Activated naive CD8-positive, alpha-beta T cell treated with anti-CD3 and anti-CD28 coated beads for 36 hours (primary cell): ENCODE results near the gene HEATR5A. TPM values are rescaled to one million over a fixed set of nuclear protein-coding genes. Genes with fewer than 3 reads are reported as not detected.
"Not testable (repeated sequence)": the region's sequence is repeated elsewhere in the genome, so short reads cannot be mapped to it uniquely, and the experiment has no call there.

Experiments
- DNase-seq: peaks from one replicate; pipeline ENCODE4 v3.0.0; 2021
- H3K27ac Mint-ChIP-seq: one replicate; pipeline ENCODE4 v1.8.0; 2022; ENCODE audit warnings: mild to moderate bottlenecking, moderate library complexity, mixed read lengths
- H3K27me3 Mint-ChIP-seq: one replicate; pipeline ENCODE4 v1.8.0; 2022; ENCODE audit warnings: mild to moderate bottlenecking, mixed read lengths
- H3K36me3 Mint-ChIP-seq: one replicate; pipeline ENCODE4 v1.8.0; 2021; ENCODE audit warnings: mild to moderate bottlenecking, mixed read lengths
- H3K4me1 Mint-ChIP-seq: one replicate; pipeline ENCODE4 v1.8.0; 2021; ENCODE audit warnings: mixed read lengths
- H3K4me3 Mint-ChIP-seq: one replicate; pipeline ENCODE4 v1.8.0; 2022; ENCODE audit warnings: mild to moderate bottlenecking, moderate library complexity, mixed read lengths
- H3K9me3 Mint-ChIP-seq: one replicate; pipeline ENCODE4 v1.8.0; 2022; ENCODE audit warnings: mixed read lengths
- total RNA-seq, 2 experiments: library from RNA; stranded (reverse); gene quantifications; one replicate each; pipeline ENCODE4 v1.2.3, GENCODE V29; 2021

HEATR5A gene
- total RNA-seq = 10 to 100 TPM; 10.8 TPM

DNA sequence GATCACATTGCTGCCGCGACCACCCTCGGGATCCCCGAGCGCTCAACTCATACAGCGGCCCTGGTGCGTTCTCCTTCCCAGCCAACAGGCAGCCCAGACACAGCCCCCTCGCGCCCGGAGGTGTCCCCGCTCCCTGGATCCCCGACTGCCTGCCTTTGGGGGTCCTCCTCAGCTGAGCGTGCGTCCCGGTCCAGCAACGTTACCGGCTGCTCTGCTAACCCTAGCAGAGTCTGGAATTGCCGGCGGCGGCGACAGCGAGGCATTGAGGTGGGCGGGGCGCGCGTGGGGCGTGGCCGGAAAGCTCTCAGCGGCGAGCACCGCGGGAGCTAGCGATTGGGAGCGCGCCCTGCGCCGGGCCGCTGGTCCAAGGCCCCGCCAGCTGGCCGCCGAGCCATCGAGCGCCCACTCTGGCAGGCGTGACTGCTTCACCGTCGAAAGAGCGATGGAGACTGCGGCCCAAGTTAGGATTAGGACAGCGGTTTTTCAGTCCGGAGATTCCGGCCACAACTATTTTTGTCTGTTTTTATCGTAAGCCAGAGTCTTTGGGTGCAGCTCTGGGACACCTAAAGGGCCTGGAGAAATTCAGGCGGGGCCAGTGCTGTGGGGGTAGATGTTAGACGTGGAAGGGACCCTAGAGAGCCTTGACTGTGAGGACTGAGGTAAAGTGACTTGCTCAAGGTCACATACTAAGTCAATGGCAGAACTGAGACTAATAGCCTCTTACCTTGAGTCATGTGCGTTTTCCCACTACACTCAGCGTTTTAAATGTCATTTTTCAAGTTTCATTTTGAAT is at the start of gene HEATR5A:
Gene HEATR5A, minus strand, starts transcription at position 232 of the 793 bp plus-strand sequence. CDS start 17,575 bp downstream, outside the sequence.
- Mint-ChIP-seq H3K36me3 (no peaks in the 10 kb centered on the region), H3K9me3 (no peaks in the 10 kb centered on the region), H3K27ac (peak within 1 kb of the TSS; percentile 93), H3K4me3 (peak within 1 kb of the TSS; percentile 96), H3K27me3 (no peaks in the 10 kb centered on the region), H3K4me1 (peaks cover 20% of the 10 kb centered on the region)
- peak; percentile 93 for DNase-seq

DNA sequence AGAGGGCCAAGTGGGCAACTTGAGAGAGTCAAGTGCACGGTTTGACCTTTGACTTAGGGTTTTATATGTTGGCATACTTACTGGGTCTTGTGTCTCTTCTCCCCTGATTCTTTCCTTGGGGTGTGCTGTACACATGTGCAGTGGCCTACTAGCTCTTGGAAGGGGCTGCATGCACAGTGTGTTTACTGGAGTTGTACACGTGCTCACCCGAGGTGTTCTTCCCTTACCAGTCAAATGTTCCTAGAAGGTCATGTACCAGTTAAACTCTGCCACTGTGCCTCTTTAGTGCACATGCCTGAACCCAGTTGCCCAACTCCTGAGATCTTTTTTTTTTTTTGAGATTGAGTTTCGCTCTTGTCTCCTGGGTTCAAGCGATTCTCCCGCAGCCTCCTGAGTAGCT is 46.2 kb upstream of the HEATR5A start:
- Mint-ChIP-seq H3K27me3 (no peaks in the 10 kb centered on the region), H3K27ac (no peak overlapping the region), H3K4me3 (no peak overlapping the region), H3K36me3 (no peaks in the 10 kb centered on the region), H3K4me1 (no peaks in the 10 kb centered on the region), H3K9me3 (no peaks in the 10 kb centered on the region)
- DNase-seq = no peak

DNA sequence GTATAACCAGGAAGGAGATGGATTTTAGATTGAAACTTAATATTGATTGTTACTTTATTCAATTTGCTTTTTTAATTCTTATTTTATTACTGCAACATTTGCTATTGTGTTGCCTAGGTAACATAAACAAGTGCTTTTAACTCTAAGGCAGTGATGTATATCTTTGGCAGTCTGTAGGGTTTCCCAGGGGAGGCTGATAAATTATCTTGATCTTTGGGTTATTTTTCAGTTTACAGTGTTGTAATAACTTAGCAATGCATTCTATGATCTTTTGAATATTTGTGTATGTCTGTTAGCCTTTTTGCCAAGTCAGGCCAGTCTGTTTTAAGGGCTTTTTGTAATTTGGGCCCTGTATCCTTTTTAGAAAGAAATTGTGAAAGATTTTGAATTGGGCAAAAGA is 44.8 kb upstream of the HEATR5A start:
- no peaks in the 10 kb centered on the region for H3K9me3 Mint-ChIP-seq
- H3K27ac Mint-ChIP-seq = no peak overlapping the region
- no peaks in the 10 kb centered on the region for H3K4me1 Mint-ChIP-seq

DNA sequence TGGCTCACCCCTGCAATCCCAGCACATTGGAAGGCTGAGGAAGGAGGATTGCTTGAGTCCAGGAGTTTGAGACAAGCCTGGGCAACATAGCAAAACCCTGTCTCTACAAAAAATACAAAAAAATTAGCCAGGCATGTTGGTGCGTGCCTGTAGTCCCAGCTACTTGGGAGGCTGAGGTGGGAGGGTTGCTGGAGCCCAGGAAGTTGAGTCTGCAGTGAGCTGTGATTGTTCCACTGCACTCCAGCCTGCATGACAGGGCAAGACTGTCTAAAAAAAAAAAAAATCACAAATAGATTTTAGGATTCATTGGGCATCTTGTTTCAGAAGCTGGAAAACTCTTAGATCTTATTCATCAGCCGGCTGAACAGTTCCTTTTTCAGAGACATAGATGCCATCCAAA is 42.1 kb upstream of the HEATR5A start:
- not testable (repeated sequence) for H3K36me3 Mint-ChIP-seq, DNase-seq, H3K4me3 Mint-ChIP-seq, H3K27ac Mint-ChIP-seq, H3K9me3 Mint-ChIP-seq, H3K27me3 Mint-ChIP-seq
- peaks cover 11% of the 10 kb centered on the region for H3K4me1 Mint-ChIP-seq

More for the DNA sequence above, 44.8 kb upstream of the HEATR5A start:
- no peaks in the 10 kb centered on the region for H3K36me3 Mint-ChIP-seq
- H3K27me3 Mint-ChIP-seq = no peaks in the 10 kb centered on the region
- DNase-seq = no peak
- no peak overlapping the region for H3K4me3 Mint-ChIP-seq

DNA sequence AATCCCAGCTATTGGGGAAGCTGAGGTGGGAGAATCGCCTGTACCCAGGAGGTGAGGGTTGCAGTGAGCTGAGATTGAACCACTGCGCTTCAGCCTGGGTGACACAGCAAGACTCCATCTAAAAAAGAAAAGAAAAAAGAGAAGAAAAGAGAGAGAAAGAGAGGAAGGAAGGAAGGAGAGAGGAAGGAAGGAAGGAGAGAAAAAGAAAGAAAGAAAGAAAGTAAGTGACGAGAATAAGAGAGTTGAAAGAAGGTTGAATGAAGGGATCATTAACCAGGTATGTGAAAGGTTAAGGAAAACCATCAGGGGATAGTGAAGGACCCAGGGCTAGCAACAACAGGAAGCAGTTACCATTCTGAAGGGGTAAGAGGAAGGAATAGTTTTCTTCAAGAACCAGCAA is 41.2 kb upstream of the HEATR5A start:
- Mint-ChIP-seq H3K4me1 (peaks cover 11% of the 10 kb centered on the region), H3K36me3 (peaks cover 2% of the 10 kb centered on the region)
- no peak for DNase-seq

DNA sequence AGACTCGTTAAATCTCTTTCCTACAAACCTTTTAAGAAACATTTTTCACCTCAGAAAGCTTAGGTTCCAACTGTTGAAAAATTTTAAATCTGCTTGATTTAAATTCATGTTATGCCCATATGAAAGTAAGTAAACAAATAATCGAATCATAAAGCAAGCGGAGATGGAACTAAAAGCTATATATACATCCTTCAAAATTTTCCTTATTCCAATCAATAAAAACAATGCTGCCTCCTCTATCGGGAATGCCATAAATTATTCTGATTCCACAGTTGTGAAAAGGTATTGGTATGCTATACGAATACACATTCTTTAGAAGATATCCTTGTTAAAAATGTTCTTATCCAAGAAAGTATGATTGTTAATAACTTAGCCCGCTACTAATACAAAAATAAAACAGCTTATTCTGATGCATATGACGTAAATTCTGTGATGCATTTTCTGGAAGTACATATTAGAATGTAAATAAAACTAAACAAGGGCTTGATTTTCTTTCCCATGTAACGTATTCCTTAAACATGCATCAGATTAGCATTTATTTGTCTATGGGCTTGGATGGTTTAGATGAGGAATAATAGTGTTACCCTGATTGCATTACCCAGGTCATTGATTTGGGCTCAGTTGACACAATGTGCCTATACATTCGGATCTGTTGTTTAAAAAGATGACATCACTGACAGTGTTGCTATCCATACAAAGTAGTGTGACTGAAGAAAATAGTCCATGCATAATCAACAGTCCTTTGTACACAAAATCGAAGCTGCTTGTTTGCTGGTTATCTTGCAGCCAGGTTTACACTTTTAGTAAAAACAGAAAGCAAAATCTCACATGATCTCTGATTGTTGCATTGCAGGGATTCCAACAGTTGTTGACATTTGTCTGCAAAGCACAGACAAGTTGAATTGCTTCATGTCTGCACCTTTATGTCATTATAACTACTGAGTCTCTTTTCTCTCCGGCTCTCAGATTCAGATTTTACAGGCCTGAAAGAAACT is 37.6 kb upstream of the HEATR5A start:
- Mint-ChIP-seq H3K27me3 (no peaks in the 10 kb centered on the region), H3K36me3 (peaks cover 5% of the 10 kb centered on the region), H3K9me3 (no peaks in the 10 kb centered on the region), H3K4me3 (peak overlapping the region; percentile 98), H3K4me1 (peaks cover 25% of the 10 kb centered on the region), H3K27ac (peak overlapping the region; percentile 95)
- no peak for DNase-seq

More for the DNA sequence above, 41.2 kb upstream of the HEATR5A start:
- Mint-ChIP-seq H3K4me3 (no peak overlapping the region), H3K27ac (no peak overlapping the region), H3K27me3 (no peaks in the 10 kb centered on the region), H3K9me3 (no peaks in the 10 kb centered on the region)

DNA sequence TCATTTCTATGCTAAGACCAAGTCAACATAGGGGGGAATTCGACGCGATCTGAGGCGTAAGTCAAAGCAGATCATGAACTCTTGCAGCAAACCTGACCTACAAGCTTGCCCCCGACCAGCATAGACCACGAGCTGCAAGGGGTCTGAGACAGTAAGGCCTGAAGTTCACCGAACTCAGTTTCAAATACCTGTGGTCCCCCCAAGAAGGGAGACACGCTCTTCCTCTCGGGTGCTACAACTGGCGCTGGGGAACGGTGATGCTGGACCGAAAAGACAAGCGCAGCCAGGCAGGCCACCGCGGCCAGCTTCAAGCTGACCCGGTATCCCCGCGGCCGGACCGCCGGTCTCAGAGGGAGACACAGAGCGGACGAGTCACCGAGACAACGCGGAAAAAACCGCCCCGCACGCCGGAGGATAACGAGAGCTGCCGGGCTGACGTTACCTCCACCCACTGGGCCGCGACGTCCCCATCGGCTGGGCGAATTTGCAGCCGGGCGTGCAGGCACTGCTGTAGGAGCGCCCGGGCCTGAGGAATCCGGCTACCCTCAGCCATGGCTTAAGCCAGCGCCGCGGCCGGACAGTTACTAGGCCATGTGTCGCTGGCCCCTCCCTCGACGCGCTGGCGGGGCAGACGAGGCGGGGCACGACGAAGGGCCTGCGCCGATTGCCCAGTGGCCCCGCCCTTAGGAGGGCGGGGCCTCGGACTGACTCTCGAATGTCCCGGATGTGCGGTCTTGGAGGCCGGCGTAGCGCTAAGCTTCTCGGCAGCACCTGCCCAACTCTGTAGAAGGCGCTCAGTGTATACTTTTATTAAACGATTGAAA is 36.7 kb upstream of the HEATR5A start, which contains the start of gene DTD2:
Gene DTD2, minus strand, starts transcription at position 666 of the 824 bp plus-strand sequence. Its CDS starts 113 bp downstream, at position 553.
- Mint-ChIP-seq H3K27me3 (no peaks in the 10 kb centered on the region), H3K4me3 (peak within 1 kb of the TSS; percentile 98), H3K9me3 (no peaks in the 10 kb centered on the region), H3K36me3 (peaks cover 7% of the 10 kb centered on the region), H3K4me1 (peaks cover 25% of the 10 kb centered on the region), H3K27ac (peak within 1 kb of the TSS; percentile 95)
- peak; percentile 90 for DNase-seq

- Mint-ChIP-seq H3K36me3 (peaks cover 12% of the 10 kb centered on the region), H3K27ac (no peak overlapping the region), H3K4me3 (no peak overlapping the region), H3K4me1 (peaks cover 9% of the 10 kb centered on the region), H3K9me3 (no peaks in the 10 kb centered on the region), H3K27me3 (no peaks in the 10 kb centered on the region)
- no peak for DNase-seq
Observed at GRCh38 chr14:31449971-31450610, 29.7 kb upstream of the HEATR5A start.

DNA sequence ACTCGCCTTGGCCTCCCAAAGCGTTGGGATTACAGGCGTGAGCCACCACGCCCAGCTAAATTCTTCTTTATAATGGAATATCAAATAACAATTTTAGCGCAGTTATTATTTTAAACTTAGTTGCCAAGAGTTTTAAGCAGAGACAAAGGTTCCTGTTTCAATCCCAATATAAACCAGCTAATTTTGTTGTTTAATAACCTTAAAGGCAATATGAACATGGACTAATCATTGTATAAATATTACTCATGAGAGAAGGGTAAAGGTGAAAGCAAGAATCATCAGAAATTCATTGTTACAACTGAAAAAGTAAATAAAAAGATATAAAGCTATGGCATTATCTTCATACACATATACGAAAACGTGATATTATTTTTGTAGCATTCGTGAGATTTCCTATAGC is 28.8 kb upstream of the HEATR5A start:
- H3K36me3 Mint-ChIP-seq = peaks cover 14% of the 10 kb centered on the region
- H3K9me3 Mint-ChIP-seq = peaks cover 1% of the 10 kb centered on the region

GRCh38 chr14:31445703-31446102 is 25.4 kb upstream of the HEATR5A start:
- H3K36me3 Mint-ChIP-seq = peaks cover 15% of the 10 kb centered on the region

More for the DNA sequence above, 28.8 kb upstream of the HEATR5A start:
- Mint-ChIP-seq H3K27ac (no peak overlapping the region), H3K27me3 (no peaks in the 10 kb centered on the region), H3K4me1 (peaks cover 4% of the 10 kb centered on the region), H3K4me3 (no peak overlapping the region)
- no peak for DNase-seq

GRCh38 chr14:31442284-31442683 is 21.9 kb upstream of the HEATR5A start:
- H3K4me1 Mint-ChIP-seq = no peaks in the 10 kb centered on the region
- peaks cover 28% of the 10 kb centered on the region for H3K36me3 Mint-ChIP-seq
- H3K4me3 Mint-ChIP-seq = no peak overlapping the region
- H3K9me3 Mint-ChIP-seq = peaks cover 5% of the 10 kb centered on the region
- DNase-seq = no peak
- H3K27ac Mint-ChIP-seq = no peak overlapping the region
- no peaks in the 10 kb centered on the region for H3K27me3 Mint-ChIP-seq

More at GRCh38 chr14:31445703-31446102, 25.4 kb upstream of the HEATR5A start:
- Mint-ChIP-seq H3K4me3 (no peak overlapping the region), H3K4me1 (no peaks in the 10 kb centered on the region), H3K27me3 (no peaks in the 10 kb centered on the region), H3K27ac (no peak overlapping the region), H3K9me3 (peaks cover 3% of the 10 kb centered on the region)
- no peak for DNase-seq

GRCh38 chr14:31441273-31442111 is 21.1 kb upstream of the HEATR5A start:
- DNase-seq = no peak
- H3K9me3 Mint-ChIP-seq = peaks cover 5% of the 10 kb centered on the region
- H3K27me3 Mint-ChIP-seq = no peaks in the 10 kb centered on the region
- H3K4me3 Mint-ChIP-seq = no peak overlapping the region
- peaks cover 28% of the 10 kb centered on the region for H3K36me3 Mint-ChIP-seq
- no peak overlapping the region for H3K27ac Mint-ChIP-seq
- H3K4me1 Mint-ChIP-seq = no peaks in the 10 kb centered on the region

- H3K36me3 Mint-ChIP-seq = peaks cover 26% of the 10 kb centered on the region
- H3K4me1 Mint-ChIP-seq = no peaks in the 10 kb centered on the region
- H3K27ac Mint-ChIP-seq = no peak overlapping the region
- H3K27me3 Mint-ChIP-seq = no peaks in the 10 kb centered on the region
- no peak for DNase-seq
- peaks cover 5% of the 10 kb centered on the region for H3K9me3 Mint-ChIP-seq
- H3K4me3 Mint-ChIP-seq = no peak overlapping the region
Observed at GRCh38 chr14:31440280-31440679, 19.9 kb upstream of the HEATR5A start.
